NCI-H146 treated with DMSO at 0.1 percent for 48 hours (cell line): ENCODE measurements around the gene SPSB1.
"Not testable (repeated sequence)": the region's sequence is repeated elsewhere in the genome, so short reads cannot be mapped to it uniquely, and the experiment has no call there.

Experiments
- DNase-seq: peaks from one replicate; lab custom pipeline; 2025; ENCODE audit not compliant: unreplicated experiment; lab: John Stamatoyannopoulos, UW

SPSB1 gene

DNA sequence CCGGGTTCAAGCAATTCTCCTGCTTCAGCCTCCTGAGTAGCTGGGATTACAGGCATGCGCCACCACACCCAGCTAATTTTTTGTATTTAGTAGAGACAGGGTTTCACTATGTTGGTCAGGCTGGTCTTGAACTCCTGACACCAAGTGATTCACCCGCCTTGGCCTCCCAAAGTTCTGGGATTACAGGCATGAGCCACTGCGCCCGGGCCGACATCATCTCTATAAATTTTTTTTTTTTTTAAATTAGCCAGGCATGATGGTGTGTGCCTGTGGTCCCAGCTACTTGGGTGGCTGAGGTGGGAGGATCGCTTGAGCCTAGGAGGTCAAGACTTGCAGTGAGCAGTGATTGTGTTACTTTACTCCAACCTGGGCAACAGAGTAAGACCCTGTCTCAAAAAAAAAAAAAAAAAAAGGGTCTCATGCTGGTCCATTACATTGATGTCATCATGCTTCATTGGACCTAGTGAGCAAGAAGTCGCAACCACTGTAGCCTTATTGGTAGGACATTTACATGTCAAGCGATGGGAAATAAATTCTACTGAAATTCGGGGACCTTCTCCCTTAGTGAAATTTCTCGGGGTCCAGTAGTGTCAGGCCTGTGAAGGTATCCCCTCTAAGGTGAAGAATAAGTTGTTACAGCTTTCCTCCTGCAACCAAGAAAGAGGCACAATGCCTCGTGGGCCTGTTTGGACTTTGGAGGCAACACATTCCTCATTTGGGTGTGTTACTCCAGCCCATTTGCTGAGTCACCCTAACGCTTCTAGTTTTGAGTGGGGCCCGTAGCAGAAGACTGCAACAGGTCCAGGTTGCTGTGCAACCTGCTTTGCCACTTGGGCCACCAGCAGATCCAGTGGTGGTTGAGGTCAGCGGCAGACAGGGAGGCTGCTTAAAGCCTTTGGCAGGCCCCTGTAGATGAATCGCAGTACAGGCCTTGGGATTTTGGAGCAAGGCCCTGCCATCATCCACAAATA, 7.2 kb downstream of the SPSB1 start:
- not testable (repeated sequence) for DNase-seq

GRCh38 chr1:9300573-9300972, 7.9 kb downstream of the SPSB1 start:
- DNase-seq: no peak

GRCh38 chr1:9302745-9303524, 10.2 kb downstream of the SPSB1 start:
- DNase-seq: no peak

- no peak for DNase-seq
Measured at GRCh38 chr1:9303916-9304315, 11.2 kb downstream of the SPSB1 start.

GRCh38 chr1:9305216-9305615, 12.5 kb downstream of the SPSB1 start:
- no peak for DNase-seq

GRCh38 chr1:9306006-9306405, 13.3 kb downstream of the SPSB1 start:
- no peak for DNase-seq

DNA sequence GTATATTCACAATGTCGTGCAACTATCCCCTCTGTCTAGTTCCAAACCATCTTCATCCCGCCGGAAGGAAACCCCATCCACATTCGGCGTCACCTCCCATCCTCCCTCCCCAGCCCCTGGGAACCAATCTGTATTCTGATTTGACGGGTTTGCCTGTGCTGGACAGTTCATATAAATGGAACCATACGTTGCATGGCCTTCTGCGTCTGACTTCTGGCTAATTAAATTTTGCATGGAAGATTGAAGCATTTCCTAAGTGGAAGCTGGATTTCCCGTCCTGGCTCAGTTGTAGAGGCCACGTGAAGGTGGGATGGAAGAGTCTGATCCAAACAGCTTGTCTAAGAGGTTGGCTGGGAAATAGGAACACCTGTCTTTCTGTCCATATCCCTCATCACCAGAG, 14.6 kb downstream of the SPSB1 start:
- no peak for DNase-seq

DNA sequence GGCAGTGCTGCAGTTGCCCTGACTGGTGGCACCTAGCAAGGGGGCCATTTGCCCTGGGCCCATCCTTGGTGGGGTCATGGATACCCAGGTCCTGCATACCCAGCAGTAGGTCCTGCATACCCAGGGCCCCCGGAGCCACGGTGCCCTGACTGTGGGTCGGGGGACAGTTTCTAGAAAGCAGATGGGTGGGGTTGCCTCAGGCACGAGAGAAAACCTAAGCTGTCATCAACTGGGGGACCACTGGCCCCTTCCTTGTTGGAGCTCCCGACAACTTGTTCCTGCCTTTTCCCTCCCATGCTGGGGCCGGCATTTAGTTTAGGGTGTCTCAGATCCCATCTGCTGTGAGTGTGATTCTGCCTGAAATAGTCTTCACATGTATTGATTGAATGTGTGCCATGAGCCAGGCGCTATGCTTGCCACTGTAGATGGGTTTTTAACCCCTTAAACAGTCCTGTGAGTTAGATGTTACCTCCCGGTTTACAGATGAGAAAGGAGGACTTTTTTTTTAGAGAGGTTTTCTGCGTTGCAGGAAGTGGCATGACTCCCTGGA, 15.6 kb downstream of the SPSB1 start:
- DNase-seq: no peak

DNA sequence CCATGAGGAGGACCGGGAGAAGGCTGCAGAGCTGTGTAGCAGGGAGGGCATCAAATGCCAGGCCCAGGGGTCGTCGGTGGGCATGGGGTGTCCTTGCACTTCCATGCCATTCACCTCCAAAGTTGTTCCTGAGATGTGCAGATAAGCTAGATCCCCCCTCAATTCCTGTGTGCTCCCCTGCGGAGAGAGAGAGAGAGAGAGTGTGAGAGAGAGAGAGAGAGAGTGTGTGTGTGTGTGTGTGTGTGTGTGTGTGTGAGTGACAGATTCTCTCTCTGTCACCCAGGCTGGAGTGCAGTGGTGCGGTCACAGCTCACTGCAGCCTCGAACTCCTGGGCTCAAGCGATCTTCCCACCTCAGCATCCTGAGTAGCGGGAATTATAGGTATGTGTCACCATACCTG, 16.4 kb downstream of the SPSB1 start:
- no peak for DNase-seq

- no peak for DNase-seq
Measured at GRCh38 chr1:9309991-9310390, 17.3 kb downstream of the SPSB1 start.

DNA sequence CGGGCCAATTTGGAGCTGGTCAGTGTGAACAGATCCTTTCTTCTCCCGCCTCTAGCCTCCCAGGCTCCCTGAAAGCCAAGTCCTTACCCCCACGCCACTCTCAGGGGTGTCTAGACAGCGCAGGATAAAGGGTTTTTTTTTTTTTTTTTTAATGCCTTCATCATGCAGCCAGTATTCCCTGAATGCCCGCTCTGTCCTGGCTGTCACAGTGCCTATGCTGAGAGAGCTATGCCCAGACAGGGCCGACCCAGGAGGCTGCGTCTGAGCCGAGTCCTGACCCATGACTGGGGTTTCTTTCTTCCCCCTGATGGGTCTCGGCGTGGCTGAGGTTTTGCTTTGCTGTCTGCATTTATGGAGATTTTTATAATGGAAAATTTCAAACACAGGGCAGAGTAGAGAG, 18.3 kb downstream of the SPSB1 start:
- no peak for DNase-seq

GRCh38 chr1:9311479-9311878, 18.8 kb downstream of the SPSB1 start:
- DNase-seq: no peak

DNA sequence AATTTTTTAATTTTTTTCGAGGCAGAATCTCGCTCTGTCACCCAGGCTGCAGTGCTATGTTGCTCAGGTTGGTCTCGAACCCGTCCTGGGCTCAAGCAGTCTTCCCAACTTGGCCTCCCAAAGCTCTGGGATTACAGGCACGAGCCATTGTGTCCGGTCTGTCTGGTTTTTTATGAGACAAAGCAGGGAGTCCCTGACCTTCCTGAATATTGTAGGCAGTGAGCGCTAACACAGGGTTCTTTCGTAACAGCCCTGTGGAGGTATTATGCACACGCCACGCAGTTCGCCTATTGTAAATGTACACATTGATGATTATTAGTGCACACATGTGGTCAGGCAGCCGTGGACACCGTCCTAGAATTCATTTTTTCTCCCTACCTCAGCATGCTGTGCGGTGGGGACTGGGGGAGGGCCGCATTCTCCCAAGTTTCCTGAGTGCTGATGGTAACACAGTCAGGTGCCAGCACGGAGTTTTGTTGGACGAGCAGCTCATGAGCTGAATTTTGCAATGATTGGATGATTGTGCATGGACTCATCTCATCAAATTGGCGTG, 19.6 kb downstream of the SPSB1 start:
- DNase-seq: no peak

DNA sequence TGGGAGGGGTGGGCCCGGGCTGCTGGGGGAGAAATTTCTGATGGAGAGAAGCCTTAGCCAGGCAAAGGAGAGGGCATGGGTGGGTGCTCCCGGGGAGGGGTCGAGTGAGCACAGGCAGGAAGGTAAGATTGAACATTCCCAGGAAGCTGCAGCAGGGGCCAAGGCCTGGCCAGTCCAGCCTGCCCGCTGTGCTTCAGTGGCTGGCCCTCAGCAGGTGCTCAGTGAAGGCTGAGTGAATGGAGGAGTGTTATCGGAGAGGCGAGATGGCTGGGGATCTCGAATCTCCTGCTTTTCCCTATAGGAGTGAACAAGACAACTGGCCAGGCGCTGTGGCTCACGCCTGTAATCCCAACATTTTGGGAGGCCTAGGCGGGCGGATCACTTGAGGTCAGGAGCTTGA, 20.9 kb downstream of the SPSB1 start:
- DNase-seq: no peak

- no peak for DNase-seq
Measured at GRCh38 chr1:9314111-9314510, 21.4 kb downstream of the SPSB1 start.

DNA sequence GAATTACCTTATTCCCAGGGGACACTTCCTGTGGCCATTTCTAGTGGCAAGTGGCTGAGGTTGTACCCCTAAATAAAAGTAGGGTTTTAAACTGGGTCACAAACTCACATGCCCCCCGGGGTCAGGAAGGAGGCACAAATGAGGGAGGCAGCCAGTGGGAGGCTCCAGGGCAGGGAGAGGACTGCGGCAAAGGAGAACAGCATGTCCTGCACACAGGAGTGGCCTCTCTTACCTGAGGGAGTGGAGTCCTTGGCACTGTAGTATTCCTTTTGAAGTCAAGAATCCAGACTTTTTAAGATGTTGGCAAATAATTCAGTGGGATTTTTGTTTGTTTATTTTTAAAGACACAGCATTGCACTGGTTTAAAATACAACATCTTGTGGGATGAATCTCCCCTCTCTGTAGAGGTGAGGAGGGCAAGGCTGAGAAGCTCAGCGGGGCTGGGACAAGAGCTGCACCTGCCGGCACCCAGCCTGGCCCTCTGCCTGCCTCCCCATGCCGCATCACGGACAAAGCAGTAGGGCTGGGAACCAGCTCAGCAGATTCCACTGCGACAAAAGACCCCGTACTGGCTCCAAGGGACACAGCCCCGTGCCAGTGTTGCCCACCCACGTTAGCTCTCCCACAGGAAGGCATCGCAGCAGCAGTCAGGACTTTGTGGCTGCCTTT, 22.2 kb downstream of the SPSB1 start:
- DNase-seq: no peak

GRCh38 chr1:9315411-9316079, 22.9 kb downstream of the SPSB1 start:
- no peak for DNase-seq

DNA sequence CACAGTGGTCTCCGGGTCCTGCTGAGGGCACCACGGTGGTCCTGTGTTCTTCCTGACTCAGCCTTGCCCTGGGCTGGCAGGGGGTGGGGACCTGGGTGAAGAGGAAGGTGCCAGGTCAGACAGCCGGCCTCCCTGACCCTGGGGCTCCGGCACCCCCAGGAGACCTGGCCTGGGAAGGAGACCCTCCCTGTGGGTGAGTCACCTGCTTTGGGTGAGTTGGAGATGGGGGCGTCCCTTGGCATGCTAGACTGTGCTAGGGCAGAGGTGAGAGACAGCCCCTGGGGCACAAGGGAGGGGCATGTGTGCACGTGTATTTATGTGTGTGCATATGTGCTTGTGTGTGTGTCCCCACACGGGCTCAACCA, 23.4 kb downstream of the SPSB1 start:
- no peak for DNase-seq

DNA sequence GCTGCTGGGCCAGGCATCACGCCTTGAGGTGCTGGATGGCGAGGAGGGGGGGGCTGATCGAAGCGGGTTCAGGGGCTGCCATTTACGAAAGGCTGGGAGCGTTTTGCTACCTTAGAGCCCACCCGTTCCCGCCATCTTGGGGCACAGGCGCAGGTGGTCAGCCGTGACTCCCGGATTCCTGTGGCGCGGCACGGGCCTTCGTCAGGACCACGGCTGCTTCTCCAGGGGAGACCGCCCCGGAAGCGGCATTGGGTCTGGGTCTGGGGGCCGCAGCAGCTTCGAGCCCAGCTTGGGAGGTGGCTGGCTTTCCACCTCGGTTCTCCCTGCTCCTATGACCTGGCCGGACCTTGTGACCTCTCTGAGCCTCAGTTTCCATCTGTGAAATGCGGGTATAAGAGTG, 23.8 kb downstream of the SPSB1 start:
- no peak for DNase-seq

GRCh38 chr1:9317072-9317471, 24.4 kb downstream of the SPSB1 start:
- no peak for DNase-seq
